ENCODE results near the gene RPS6KA2.

RPS6KA2 gene

GRCh38 chr6:166439366-166440091 lies 187.5 kb downstream of the RPS6KA2 start:
- no peak for TF ChIP-seq CTCF (conservative IDR thresholded peaks at IDR 0.05; ENCODE audit: low read depth)
- DNase-seq (ENCODE audit: low spot score), result no peak
- no peak overlapping the region for H3K27ac ChIP-seq
- POLR2A ChIA-PET (ENCODE audit: low non-redundant PET), result no interaction called here
- CTCF ChIA-PET, result no interaction called here

GRCh38 chr6:166438211-166438861 lies 188.7 kb downstream of the RPS6KA2 start:
- DNase-seq (ENCODE audit: low spot score), result no peak
- CTCF ChIA-PET, result no interaction called here
- no peak overlapping the region for H3K27ac ChIP-seq
- TF ChIP-seq CTCF (conservative IDR thresholded peaks at IDR 0.05; ENCODE audit: low read depth), result no peak
- POLR2A ChIA-PET (ENCODE audit: low non-redundant PET), result no interaction called here

GRCh38 chr6:166437661-166438060 lies 189.4 kb downstream of the RPS6KA2 start:
- no peak overlapping the region for H3K27ac ChIP-seq
- CTCF ChIA-PET, result no interaction called here
- POLR2A ChIA-PET (ENCODE audit: low non-redundant PET), result no interaction called here
- TF ChIP-seq CTCF (conservative IDR thresholded peaks at IDR 0.05; ENCODE audit: low read depth), result no peak
- no peak for DNase-seq (ENCODE audit: low spot score)

DNA sequence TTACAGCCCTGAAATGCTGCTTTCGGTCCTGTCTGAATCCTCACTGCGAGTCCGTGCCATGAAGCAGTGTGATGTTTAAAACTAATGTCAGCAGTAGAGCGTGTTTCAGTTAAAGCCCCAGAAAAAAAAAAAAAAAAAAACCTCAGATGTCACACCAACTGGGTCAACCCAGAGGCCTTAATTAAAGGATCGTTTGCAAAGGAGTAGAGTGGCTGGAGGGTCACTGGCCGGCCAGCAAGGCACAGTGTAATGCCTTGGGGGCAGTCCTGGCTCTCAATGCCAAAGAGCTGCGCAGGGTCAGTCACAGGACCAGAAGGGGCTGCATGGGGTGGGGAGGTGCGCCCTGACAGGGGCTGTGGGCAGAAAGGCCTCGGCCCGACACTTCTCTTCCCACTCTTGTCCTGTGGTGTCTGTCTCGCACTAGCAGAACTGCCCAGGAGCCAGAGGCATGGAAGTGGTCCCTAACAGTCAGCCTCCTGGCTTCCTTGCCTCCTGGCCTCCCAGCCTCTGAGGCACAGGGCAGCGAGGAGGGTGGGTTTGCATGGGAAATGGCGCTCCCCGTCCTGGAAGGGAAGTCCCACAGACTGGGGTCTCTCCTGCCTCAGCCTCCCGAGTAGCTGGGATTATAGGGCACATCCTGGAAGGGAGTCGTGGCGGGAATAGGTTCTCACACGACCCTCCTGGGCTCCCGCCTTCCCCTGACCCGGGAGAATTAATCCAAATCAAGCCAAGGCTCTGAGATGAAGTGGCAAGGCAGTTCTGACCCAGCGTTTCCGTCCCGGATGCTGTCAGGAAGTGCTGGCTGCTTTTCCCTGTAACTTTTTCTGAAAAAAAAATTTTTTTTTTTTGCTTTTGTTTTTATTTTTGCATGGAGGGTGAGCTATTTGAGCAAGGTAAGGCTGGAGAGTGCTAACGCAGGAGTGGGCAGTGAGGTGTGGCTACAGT lies 190.6 kb downstream of the RPS6KA2 start:
- ChIA-PET POLR2A (ENCODE audit: low non-redundant PET) (no interaction called here), CTCF (no interaction called here)
- TF ChIP-seq CTCF (conservative IDR thresholded peaks at IDR 0.05; ENCODE audit: low read depth), result no peak
- no peak overlapping the region; the same call in 1 of the 2 replicates for H3K27ac ChIP-seq
- no peak for DNase-seq (ENCODE audit: low spot score)

DNA sequence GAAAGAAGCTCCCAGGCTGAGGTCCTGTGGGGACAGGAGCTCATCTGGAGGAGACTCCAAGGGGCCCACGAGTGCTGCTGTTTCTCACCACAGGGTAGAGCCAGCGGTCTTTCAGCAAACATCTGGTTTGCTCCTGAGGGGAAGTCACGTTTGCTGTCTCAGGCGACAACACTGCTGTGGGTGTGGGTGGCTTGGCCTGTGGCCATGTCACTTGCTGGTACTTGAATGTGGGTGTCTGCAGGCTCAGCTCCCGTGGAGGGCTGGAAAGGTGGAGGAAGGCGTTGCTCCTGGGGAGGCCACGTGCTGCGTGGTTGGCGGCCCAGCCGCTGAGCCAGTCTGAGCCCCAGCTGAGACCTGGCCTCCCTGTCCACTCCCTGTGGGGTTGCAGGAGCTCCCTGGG lies 191.5 kb downstream of the RPS6KA2 start:
- ChIA-PET CTCF (no interaction called here), POLR2A (ENCODE audit: low non-redundant PET) (no interaction called here)
- peak overlapping the region; percentile 35 for H3K27ac ChIP-seq

More for the DNA sequence above, 191.5 kb downstream of the RPS6KA2 start:
- DNase-seq (ENCODE audit: low spot score), result no peak
- TF ChIP-seq CTCF (conservative IDR thresholded peaks at IDR 0.05; ENCODE audit: low read depth), result no peak

All from RWPE1 (cell line).